COLO829 (cell line): ENCODE data around the gene HLF.
"Not testable (repeated sequence)": the region's sequence is repeated elsewhere in the genome, so short reads cannot be mapped to it uniquely, and the experiment has no call there.

ENCODE experiments used
- DNase-seq: peaks from one replicate; pipeline ENCODE4 v3.0.0; 2012; ENCODE audit warnings: low spot score

HLF gene

DNA sequence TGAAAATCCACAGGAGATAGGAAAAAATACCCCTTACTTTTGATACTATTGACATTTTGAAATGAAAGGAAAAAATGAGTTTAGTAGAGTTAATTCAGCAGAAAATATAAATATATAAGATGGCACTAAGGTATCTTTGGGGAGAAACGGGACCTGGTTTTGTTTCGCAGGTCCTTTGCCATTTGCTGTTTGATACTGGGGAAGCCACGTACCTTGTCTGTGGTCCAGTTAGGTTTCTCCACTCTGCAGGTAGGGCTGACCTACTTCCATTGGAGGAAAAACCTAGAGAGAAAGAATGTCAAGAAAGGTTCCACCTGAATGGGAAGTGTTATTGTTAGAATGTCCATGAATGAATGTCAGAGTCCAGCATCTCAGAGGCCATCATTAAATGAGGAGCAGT, 48.1 kb downstream of the HLF start:
- DNase-seq, result no peak

DNA sequence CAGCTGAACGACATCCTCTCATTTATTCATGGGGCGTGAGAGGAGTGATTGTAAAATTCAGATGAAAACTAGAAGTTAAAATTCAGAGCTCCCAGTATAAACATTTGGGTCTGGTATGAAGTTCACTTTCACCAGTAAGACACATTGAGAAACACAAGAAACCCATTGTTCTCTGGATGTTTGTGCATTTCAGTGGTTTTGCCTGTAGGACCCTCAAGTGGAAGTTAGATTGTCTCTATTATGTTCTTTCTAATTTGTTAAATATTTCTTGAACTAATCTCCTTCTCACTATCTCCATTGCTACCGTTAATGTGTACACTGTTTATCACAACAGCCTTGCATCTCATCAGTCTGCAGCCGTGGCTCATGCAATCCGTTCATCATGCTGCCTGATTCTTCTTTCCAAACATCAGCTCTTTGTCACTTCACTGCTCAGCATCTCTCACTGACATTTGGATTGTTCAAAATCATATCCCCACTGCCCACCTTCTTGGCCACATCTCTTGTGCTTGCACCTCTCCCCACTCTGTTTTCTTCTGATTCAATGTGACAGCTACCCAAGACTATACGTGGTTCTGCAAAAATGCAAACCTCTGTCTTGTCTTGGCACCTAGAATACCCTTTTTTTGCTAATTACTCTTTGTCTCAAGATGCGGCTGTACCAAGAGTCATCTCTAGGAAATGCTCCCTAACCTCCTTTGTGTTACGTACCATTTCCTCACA, 49.5 kb downstream of the HLF start:
- peak; percentile 26 for DNase-seq

DNA sequence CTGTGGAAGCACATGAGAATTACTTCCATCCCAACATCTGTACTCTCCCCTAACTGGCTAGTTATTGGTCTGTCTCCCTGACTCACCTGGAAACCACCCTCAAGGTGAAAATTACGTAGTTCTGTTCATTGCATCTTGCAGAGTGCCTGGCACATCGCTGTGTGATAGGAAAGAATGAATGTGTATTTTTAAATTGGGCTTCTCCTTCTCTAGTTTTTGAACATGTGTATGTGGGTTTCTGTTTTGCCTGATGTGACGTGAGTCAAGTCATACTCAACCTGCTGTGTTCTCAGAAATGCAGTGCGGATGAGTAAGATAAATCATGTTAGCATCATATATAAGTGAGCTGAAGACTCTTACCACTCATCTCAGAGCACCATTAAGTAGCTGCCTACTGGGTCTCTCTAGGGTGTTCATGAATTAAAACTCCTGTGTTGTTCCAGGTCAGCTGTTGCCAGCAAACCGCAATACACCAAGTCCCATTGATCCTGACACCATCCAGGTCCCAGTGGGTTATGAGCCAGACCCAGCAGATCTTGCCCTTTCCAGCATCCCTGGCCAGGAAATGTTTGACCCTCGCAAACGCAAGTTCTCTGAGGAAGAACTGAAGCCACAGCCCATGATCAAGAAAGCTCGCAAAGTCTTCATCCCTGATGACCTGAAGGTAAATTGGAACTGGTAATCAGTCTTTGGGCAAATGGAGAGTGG, 50.2 kb downstream of the HLF start:
- DNase-seq, result no peak

GRCh38 chr17:55316499-55316898, 51.7 kb downstream of the HLF start:
- DNase-seq, result no peak

GRCh38 chr17:55317284-55317683, 52.5 kb downstream of the HLF start:
- no peak for DNase-seq

- no peak for DNase-seq
These were observed 53.3 kb downstream of the HLF start for GRCh38 chr17:55318081-55318480.

DNA sequence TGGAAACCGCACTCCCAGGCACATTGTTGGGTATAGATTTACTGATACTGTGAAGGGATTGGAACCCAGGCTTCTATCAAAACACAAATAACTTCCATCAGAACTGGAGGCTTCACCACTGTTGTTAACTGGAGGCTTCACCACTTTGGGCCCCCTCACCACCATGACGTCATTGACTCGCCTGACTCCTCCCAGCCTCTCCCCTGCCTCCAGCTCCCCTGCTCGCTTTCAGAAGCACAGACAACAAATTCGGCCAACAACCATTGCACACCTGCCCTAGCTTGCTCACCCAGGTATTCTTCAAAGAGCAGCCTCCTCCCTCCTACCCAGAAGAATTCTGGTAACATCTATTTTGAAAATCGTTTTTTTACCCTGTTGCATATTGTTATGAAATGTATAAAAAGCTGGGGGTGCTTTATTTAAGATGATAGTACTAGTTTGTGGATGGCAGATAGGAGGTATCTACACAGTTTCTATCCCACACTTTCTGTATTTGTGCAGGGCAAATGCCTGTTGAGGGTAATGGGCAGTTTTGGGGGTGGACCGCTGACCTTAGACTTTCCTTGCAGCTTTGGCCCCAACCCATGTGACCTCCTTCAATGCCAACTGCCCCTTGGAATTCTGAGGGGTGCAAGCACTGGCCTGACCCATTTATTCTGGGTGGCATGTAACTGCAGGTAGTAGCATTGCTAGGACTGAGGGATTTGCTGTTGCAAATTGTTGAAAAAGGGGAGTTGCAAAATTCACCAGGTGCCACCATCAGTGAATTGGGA, 54.1 kb downstream of the HLF start:
- no peak for DNase-seq

GRCh38 chr17:55319933-55320593, 55.3 kb downstream of the HLF start:
- DNase-seq, result no peak

DNA sequence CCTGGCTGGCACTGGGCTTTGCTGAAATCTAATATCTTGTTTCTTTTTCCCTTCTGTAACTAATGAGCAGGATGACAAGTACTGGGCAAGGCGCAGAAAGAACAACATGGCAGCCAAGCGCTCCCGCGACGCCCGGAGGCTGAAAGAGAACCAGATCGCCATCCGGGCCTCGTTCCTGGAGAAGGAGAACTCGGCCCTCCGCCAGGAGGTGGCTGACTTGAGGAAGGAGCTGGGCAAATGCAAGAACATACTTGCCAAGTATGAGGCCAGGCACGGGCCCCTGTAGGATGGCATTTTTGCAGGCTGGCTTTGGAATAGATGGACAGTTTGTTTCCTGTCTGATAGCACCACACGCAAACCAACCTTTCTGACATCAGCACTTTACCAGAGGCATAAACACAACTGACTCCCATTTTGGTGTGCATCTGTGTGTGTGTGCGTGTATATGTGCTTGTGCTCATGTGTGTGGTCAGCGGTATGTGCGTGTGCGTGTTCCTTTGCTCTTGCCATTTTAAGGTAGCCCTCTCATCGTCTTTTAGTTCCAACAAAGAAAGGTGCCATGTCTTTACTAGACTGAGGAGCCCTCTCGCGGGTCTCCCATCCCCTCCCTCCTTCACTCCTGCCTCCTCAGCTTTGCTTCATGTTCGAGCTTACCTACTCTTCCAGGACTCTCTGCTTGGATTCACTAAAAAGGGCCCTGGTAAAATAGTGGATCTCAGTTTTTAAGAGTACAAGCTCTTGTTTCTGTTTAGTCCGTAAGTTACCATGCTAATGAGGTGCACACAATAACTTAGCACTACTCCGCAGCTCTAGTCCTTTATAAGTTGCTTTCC, 56.0 kb downstream of the HLF start:
- no peak for DNase-seq

DNA sequence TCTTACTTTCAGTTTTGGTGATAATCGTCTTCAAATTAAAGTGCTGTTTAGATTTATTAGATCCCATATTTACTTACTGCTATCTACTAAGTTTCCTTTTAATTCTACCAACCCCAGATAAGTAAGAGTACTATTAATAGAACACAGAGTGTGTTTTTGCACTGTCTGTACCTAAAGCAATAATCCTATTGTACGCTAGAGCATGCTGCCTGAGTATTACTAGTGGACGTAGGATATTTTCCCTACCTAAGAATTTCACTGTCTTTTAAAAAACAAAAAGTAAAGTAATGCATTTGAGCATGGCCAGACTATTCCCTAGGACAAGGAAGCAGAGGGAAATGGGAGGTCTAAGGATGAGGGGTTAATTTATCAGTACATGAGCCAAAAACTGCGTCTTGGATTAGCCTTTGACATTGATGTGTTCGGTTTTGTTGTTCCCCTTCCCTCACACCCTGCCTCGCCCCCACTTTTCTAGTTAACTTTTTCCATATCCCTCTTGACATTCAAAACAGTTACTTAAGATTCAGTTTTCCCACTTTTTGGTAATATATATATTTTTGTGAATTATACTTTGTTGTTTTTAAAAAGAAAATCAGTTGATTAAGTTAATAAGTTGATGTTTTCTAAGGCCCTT, 56.8 kb downstream of the HLF start:
- DNase-seq, result no peak

- no peak for DNase-seq
These were observed 57.8 kb downstream of the HLF start for GRCh38 chr17:55322453-55322985.

- no peak for DNase-seq
These were observed 58.9 kb downstream of the HLF start for GRCh38 chr17:55323518-55324295.

DNA sequence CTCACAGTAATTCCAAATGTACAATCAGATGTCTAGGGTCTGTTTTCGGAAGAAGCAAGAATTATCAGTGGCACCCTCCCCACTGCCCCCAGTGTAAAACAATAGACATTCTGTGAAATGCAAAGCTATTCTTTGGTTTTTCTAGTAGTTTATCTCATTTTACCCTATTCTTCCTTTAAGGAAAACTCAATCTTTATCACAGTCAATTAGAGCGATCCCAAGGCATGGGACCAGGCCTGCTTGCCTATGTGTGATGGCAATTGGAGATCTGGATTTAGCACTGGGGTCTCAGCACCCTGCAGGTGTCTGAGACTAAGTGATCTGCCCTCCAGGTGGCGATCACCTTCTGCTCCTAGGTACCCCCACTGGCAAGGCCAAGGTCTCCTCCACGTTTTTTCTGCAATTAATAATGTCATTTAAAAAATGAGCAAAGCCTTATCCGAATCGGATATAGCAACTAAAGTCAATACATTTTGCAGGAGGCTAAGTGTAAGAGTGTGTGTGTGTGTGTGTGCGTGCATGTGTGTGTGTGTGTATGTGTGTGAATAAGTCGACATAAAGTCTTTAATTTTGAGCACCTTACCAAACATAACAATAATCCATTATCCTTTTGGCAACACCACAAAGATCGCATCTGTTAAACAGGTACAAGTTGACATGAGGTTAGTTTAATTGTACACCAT, 59.7 kb downstream of the HLF start:
- DNase-seq, result no peak

DNA sequence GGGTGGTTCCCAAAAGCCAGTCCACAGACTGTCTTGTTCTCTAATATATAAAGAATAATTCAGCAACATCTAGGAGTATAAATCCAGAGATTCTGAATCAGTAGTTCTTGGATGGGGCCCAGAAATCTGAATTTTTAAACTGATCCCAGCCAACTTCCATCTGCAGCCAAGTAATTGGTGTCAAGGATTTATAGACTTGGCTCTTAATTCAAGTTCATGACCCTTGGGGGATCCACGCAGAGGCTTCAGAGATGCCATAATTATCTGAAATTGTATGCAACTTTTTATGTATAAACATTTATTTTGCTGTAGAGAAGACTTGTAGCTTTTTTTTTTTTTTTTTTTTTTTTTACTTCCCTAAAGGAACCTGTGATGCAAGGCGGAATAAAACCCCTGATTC, 60.6 kb downstream of the HLF start:
- no peak for DNase-seq

GRCh38 chr17:55326030-55326429, 61.3 kb downstream of the HLF start:
- no peak for DNase-seq

DNA sequence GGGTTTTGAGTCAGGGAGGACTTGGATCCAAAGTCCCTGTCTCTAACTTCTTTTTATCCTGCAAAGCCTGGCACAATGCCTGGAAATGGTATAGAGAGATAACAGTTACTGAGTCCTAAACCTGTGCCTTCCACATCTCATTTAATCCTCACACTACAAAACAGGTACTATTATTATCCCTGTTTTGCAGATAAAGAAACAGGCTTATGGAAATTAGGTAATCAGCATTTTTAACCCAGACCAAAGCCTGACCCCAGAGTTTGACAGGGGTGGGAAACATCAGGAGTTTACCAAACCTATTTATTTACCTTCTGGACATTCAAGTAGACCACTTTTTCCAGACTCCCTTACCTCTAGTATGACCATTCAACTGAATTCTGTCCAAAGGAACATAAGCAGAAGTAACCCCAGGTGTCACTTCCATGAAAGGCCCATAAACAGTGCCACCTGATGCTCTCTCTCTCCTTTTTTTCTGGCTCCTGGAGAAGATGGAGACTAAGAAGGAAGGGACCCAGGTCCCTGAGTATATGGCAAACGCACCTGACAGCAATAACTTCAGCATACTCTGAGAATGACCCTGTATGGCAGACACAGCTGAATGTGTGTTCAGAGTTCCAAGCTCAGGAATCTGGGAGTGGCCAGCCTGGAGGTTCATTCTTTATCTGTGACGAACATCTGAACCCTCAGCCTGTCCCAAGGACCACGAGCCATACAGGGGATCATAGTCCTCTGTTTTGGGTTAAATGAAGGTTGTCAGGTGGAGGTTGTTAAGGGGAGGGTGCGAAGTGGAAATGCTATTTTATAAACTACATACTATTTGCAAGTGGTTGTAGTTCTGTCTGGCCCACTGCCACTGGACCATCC, 62.7 kb downstream of the HLF start:
- DNase-seq, result no peak

GRCh38 chr17:55328514-55328913, 63.8 kb downstream of the HLF start:
- DNase-seq, result not testable (repeated sequence)

GRCh38 chr17:55330344-55330933, 65.7 kb downstream of the HLF start:
- no peak for DNase-seq
